CD14-positive monocyte (primary cell): ENCODE measurements around the gene NEK4. TPM values are rescaled to one million over a fixed set of nuclear protein-coding genes. Genes with fewer than 3 reads are reported as not detected.
A peak's percentile ranks its signal among the peaks of the same experiment; 100 is the strongest.

ENCODE experiments used
- DNase-seq, 3 donors: peaks; one replicate each; pipeline ENCODE4 v3.0.0-alpha.2; 2011 to 2022
- H2AFZ ChIP-seq: 2 replicates; pipeline ENCODE4 v1.6.0; 2012; ENCODE audit warnings: mild to moderate bottlenecking, low read depth, low read length, inconsistent platforms; ENCODE audit not compliant: insufficient read depth, poor library complexity, severe bottlenecking
- H3K27ac ChIP-seq, 2 donors: 1 replicate in 1 of 2; 2 replicates in 1 of 2; pipeline ENCODE4 v1.5.1; 2012 to 2013; ENCODE audit warnings: low read length in 2 of 2, control low read depth in 1 of 2, inconsistent platforms in 1 of 2, low read depth in 1 of 2, mild to moderate bottlenecking in 1 of 2
- H3K27me3 ChIP-seq, 2 donors: one replicate each; pipeline versions ENCODE4 v1.6.0 to v1.6.1; 2011 to 2013; ENCODE audit warnings: low read length in 2 of 2; ENCODE audit not compliant: control insufficient read depth in 2 of 2, insufficient read depth in 2 of 2
- H3K36me3 ChIP-seq, 2 donors: replicated peaks in 1 of 2; 1 replicate in 1 of 2; 2 replicates in 1 of 2; pipeline versions ENCODE4 v1.5.1 to v1.6.1; 2012 to 2013; ENCODE audit warnings: low read length in 2 of 2, control low read depth in 1 of 2, inconsistent platforms in 1 of 2, mild to moderate bottlenecking in 1 of 2; ENCODE audit not compliant: insufficient read depth in 2 of 2, control insufficient read depth in 1 of 2
- H3K4me1 ChIP-seq, 2 donors: 1 replicate in 1 of 2; 2 replicates in 1 of 2; pipeline versions ENCODE4 v1.5.1 to v1.6.1; 2012 to 2013; ENCODE audit warnings: low read length in 2 of 2, control low read depth in 1 of 2, inconsistent platforms in 1 of 2, mild to moderate bottlenecking in 1 of 2, moderate library complexity in 1 of 2; ENCODE audit not compliant: insufficient read depth in 2 of 2, control insufficient read depth in 1 of 2
- H3K4me2 ChIP-seq: replicated peaks from 2 replicates; pipeline ENCODE3; 2012; ENCODE audit warnings: low read length, moderate library complexity, mild to moderate bottlenecking; ENCODE audit not compliant: poor library complexity, severe bottlenecking; ENCODE audit errors: extremely low read depth
- H3K4me3 ChIP-seq, 3 experiments: fragments of 200-600 bp in 1 of 3; sonication (generic) in 1 of 3; replicated peaks in 1 of 3; 1 replicate in 2 of 3; 2 replicates in 1 of 3; pipeline ENCODE4 v1.5.1; 2011 to 2013; ENCODE audit warnings: low read length in 3 of 3, mild to moderate bottlenecking in 3 of 3, control low read depth in 2 of 3, low read depth in 2 of 3, inconsistent platforms in 1 of 3, moderate library complexity in 1 of 3
- H3K79me2 ChIP-seq: 2 replicates; pipeline ENCODE4 v1.6.0; 2012; ENCODE audit warnings: mild to moderate bottlenecking, control low read depth, inconsistent platforms, low read length, moderate library complexity; ENCODE audit not compliant: insufficient read depth
- H3K9ac ChIP-seq: 2 replicates; pipeline ENCODE4 v1.6.0; 2017; ENCODE audit warnings: low read length, mild to moderate bottlenecking; ENCODE audit not compliant: insufficient read depth, poor library complexity, severe bottlenecking
- H3K9me3 ChIP-seq, 2 donors: replicated peaks in 1 of 2; 1 replicate in 1 of 2; 2 replicates in 1 of 2; pipeline versions ENCODE4 v1.5.1 to v1.6.1; 2012 to 2013; ENCODE audit warnings: low read length in 2 of 2, control low read depth in 1 of 2; ENCODE audit not compliant: control insufficient read depth in 1 of 2, insufficient read depth in 1 of 2
- H4K20me1 ChIP-seq: 2 replicates; pipeline ENCODE4 v1.6.0; 2012; ENCODE audit warnings: mild to moderate bottlenecking, low read length, control low read depth, moderate library complexity; ENCODE audit not compliant: insufficient read depth
- H3K27ac Mint-ChIP-seq, 7 donors: one replicate each; pipeline ENCODE4 v1.8.0; 2020; ENCODE audit warnings: mild to moderate bottlenecking in 7 of 7, mixed read lengths in 7 of 7, moderate library complexity in 6 of 7, inconsistent platforms in 2 of 7
- H3K27me3 Mint-ChIP-seq, 3 donors: one replicate each; pipeline ENCODE4 v1.8.0; 2021 to 2022; ENCODE audit warnings: low read depth in 3 of 3, mild to moderate bottlenecking in 3 of 3, mixed read lengths in 3 of 3, moderate library complexity in 3 of 3, inconsistent platforms in 1 of 3
- H3K36me3 Mint-ChIP-seq, 2 donors: one replicate each; pipeline ENCODE4 v1.8.0; 2020; ENCODE audit warnings: mixed read lengths in 2 of 2, inconsistent platforms in 1 of 2, mild to moderate bottlenecking in 1 of 2
- H3K4me1 Mint-ChIP-seq: one replicate; pipeline ENCODE4 v1.8.0; 2020; ENCODE audit warnings: mild to moderate bottlenecking, mixed read lengths
- H3K4me3 Mint-ChIP-seq, 2 donors: one replicate each; pipeline ENCODE4 v1.8.0; 2020; ENCODE audit warnings: mild to moderate bottlenecking in 2 of 2, mixed read lengths in 2 of 2, moderate library complexity in 1 of 2
- H3K9me3 Mint-ChIP-seq, 7 donors: one replicate each; pipeline ENCODE4 v1.8.0; 2020 to 2022; ENCODE audit warnings: mixed read lengths in 7 of 7, mild to moderate bottlenecking in 6 of 7, moderate library complexity in 6 of 7, inconsistent platforms in 2 of 7
- CTCF ChIP-seq: fragments of 200-600 bp; IDR thresholded peaks from one replicate; pipeline ENCODE4 v1.8.0; 2022; ENCODE audit warnings: antibody characterized with exemption, mild to moderate bottlenecking
- WGBS: methylation state at CpG from one replicate; pipeline ENCODE4 v1.1.5; 2013; ENCODE audit warnings: missing lambda C conversion rate; ENCODE audit not compliant: insufficient coverage; 5-methylcytosine and 5-hydroxymethylcytosine counted together
- intact Hi-C, 2 donors: fragments of 100-400 bp; cut with micrococcal nuclease; formaldehyde crosslinking; loops; one replicate each; pipeline versions ENCODE4 v1.15.0 to v1.15.1; 2023
- polyA plus RNA-seq, 3 donors: library from polyadenylated mRNA; depleted of rRNA in 1 of 3; unstranded in 2 of 3; stranded (reverse) in 1 of 3; fragments of 300-500 nt in 2 of 3; fragments of >200 nt in 1 of 3; fragmentation: Illumina TruSeq in 2 of 3; gene quantifications; 1 replicate in 2 of 3; 2 replicates in 1 of 3; pipeline ENCODE4 v1.2.3, GENCODE V29; 2012 to 2021

Gene NEK4
- polyA plus RNA-seq, 3 donors: 13.7 to 17.5 (median 17.4) TPM

DNA sequence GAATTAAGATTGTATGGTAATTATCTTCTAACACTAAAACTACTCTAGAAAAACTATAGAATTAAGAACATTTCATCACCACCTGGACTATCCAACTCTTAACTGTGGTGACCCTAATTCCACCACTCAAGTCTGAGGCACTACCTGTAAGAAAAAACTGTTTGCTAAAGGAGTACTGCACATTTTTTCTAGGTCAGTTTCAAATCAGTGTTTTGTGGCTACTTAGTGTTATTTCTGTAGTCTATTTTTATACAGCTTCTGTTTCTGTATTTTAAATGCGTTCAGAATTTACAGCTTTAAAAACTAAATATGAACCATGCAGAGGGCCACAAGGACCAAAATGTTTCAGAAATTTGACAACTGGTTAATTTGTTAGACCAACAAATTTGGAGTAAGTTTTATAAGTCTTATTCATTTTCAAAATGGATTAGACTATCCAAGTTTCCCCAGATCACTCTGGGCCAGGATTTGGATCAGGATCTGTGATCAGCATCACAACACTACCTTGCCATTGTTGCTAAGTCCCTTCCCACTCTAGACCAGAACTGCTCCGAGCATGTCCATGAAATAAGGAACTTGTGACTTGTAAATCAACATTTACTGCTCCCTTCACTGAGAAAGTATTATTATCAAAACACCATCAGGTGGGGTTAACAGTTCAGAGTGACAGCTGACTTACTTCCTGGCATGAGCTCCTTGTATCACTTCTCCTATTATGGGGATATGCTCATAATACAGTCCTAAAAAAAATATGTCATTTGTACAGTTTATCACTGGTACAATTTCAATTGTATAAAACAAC lies 73.7 kb downstream of the NEK4 start:
- peaks cover 3% of the 10 kb centered on the region for H4K20me1 ChIP-seq
- intact Hi-C loops: no loop called here
- H3K4me2 ChIP-seq: no peak overlapping the region
- H3K27ac Mint-ChIP-seq: peak overlapping the region in 2 of 7 donors; percentile 35 to 55
- peaks cover 2% of the 10 kb centered on the region for H3K4me1 Mint-ChIP-seq
- no peak overlapping the region for H2AFZ ChIP-seq
- DNase-seq: no peak
- no peak overlapping the region for H3K4me3 ChIP-seq
- peaks cover 0 to 2% (median 0%) of the 10 kb centered on the region in 3 donors for H3K27me3 Mint-ChIP-seq
- H3K9ac ChIP-seq: no peak overlapping the region
- peak overlapping the region in 1 of 2 donors; percentile 51 for H3K27ac ChIP-seq
- no peaks in the 10 kb centered on the region for H3K4me1 ChIP-seq
- no peaks in the 10 kb centered on the region for H3K27me3 ChIP-seq
- H3K4me3 Mint-ChIP-seq: no peak overlapping the region
- H3K9me3 ChIP-seq: no peaks in the 10 kb centered on the region
- WGBS: no CpG with 5 or more reads among the region's 2 CpGs
- peaks cover 65 to 67% of the 10 kb centered on the region in 2 donors for H3K36me3 Mint-ChIP-seq
- H3K79me2 ChIP-seq: peaks cover 4% of the 10 kb centered on the region
- TF ChIP-seq CTCF: no peak
- H3K36me3 ChIP-seq: peaks cover 57 to 82% of the 10 kb centered on the region in 2 donors
- H3K9me3 Mint-ChIP-seq: no peaks in the 10 kb centered on the region

- Histone ChIP-seq H3K4me1 (no peaks in the 10 kb centered on the region), H4K20me1 (peaks cover 3% of the 10 kb centered on the region), H3K4me2 (no peak overlapping the region), H3K9me3 (no peaks in the 10 kb centered on the region), H3K9ac (no peak overlapping the region), H2AFZ (no peak overlapping the region), H3K27ac (no peak overlapping the region), H3K4me3 (no peak overlapping the region), H3K36me3 (peaks cover 67 to 92% of the 10 kb centered on the region in 2 donors), H3K27me3 (no peaks in the 10 kb centered on the region), H3K79me2 (no peaks in the 10 kb centered on the region)
- no peak for DNase-seq
- intact Hi-C loops: no loop called here
- H3K4me1 Mint-ChIP-seq: peaks cover 2% of the 10 kb centered on the region
- peak overlapping the region in 1 of 7 donors; percentile 20 for H3K27ac Mint-ChIP-seq
- no peak for TF ChIP-seq CTCF
- no peaks in the 10 kb centered on the region for H3K9me3 Mint-ChIP-seq
- peaks cover 73 to 74% of the 10 kb centered on the region in 2 donors for H3K36me3 Mint-ChIP-seq
- no peak overlapping the region for H3K4me3 Mint-ChIP-seq
- peaks cover 0 to 2% (median 0%) of the 10 kb centered on the region in 3 donors for H3K27me3 Mint-ChIP-seq
- no CpG with 5 or more reads among the region's 4 CpGs for WGBS
These were observed 74.7 kb downstream of the NEK4 start for GRCh38 chr3:52695798-52696671.
